Choroid plexus epithelial cell (primary cell): Measurements from ENCODE around the gene SSNA1.
A peak's percentile ranks its signal among the peaks of the same experiment; 100 is the strongest.

Experiments
- DNase-seq: peaks from one replicate; pipeline ENCODE4 v3.0.0-alpha.2; 2010; ENCODE audit warnings: low read depth
- H3K4me3 ChIP-seq: 2 replicates; pipeline ENCODE4 v1.5.1; 2011; ENCODE audit warnings: low read depth, mild to moderate bottlenecking, control low read depth, low read length, moderate library complexity
- CTCF ChIP-seq: conservative IDR thresholded peaks from 2 replicates; pipeline ENCODE4 v1.5.1; 2011; ENCODE audit warnings: low read depth, mild to moderate bottlenecking, control low read depth, inconsistent platforms, low read length, moderate library complexity

The SSNA1 gene

GRCh38 chr9:137175345-137175961 lies 13.0 kb upstream of the SSNA1 start:
- H3K4me3 ChIP-seq = no peak overlapping the region
- peak; percentile 39 for TF ChIP-seq CTCF
- no peak for DNase-seq

- peak; percentile 78 for TF ChIP-seq CTCF
- H3K4me3 ChIP-seq = no peak overlapping the region
- DNase-seq = peak; percentile 67
These were observed 11.9 kb upstream of the SSNA1 start for GRCh38 chr9:137176302-137177182.

- no peak for TF ChIP-seq CTCF
- no peak for DNase-seq
- H3K4me3 ChIP-seq = no peak overlapping the region
These were observed 10.1 kb upstream of the SSNA1 start for GRCh38 chr9:137178201-137178938.

- H3K4me3 ChIP-seq = no peak overlapping the region
- DNase-seq = no peak
- no peak for TF ChIP-seq CTCF
These were observed 9.4 kb upstream of the SSNA1 start for GRCh38 chr9:137178939-137179630.

- TF ChIP-seq CTCF = no peak
- no peak overlapping the region for H3K4me3 ChIP-seq
These were observed 8.7 kb upstream of the SSNA1 start for GRCh38 chr9:137179761-137180160.

GRCh38 chr9:137180491-137180890 lies 8.0 kb upstream of the SSNA1 start:
- no peak for DNase-seq
- no peak overlapping the region for H3K4me3 ChIP-seq
- no peak for TF ChIP-seq CTCF

More at GRCh38 chr9:137179761-137180160, 8.7 kb upstream of the SSNA1 start:
- no peak for DNase-seq
